BJ (cell line): ENCODE data around the gene MED13L. TPM values are rescaled to one million over a fixed set of nuclear protein-coding genes. Genes with fewer than 3 reads are reported as not detected.

ENCODE experiments used
- CTCF ChIA-PET: fragments of 350-600 bp; formaldehyde crosslinking; extraction: SDS; loops from one replicate; lab custom pipeline; 2021; ENCODE audit warnings: antibody characterized with exemption, inconsistent platforms; lab: Yijun Ruan, JAX
- POLR2A ChIA-PET: fragments of 300-600 bp; sonication (Branson Sonifier 250); formaldehyde crosslinking; extraction: SDS; loops from one replicate; lab custom pipeline; 2021; ENCODE audit warnings: antibody characterized with exemption; lab: Charles Lee
- DNase-seq: peaks from one replicate; pipeline ENCODE4 v3.0.0-alpha.2; 2011; ENCODE audit warnings: low read depth
- H3K27me3 ChIP-seq: 2 replicates; pipeline ENCODE4 v1.6.0; 2011; ENCODE audit warnings: low read length; ENCODE audit not compliant: control insufficient read depth, insufficient read depth
- H3K36me3 ChIP-seq: 2 replicates; pipeline ENCODE4 v1.5.1; 2011; ENCODE audit warnings: low read length; ENCODE audit not compliant: control insufficient read depth, insufficient read depth
- H3K4me3 ChIP-seq: 2 replicates; pipeline ENCODE4 v1.5.1; 2011; ENCODE audit warnings: low read depth, mild to moderate bottlenecking, control low read depth, low read length
- CTCF ChIP-seq: IDR thresholded peaks from 2 replicates; pipeline ENCODE4 v1.5.1; 2011; ENCODE audit warnings: low read depth, mild to moderate bottlenecking, control low read depth, inconsistent platforms, low read length, moderate library complexity; ENCODE audit not compliant: insufficient read depth
- polyA plus RNA-seq: library from polyadenylated mRNA; depleted of rRNA; stranded (reverse); fragments of >200 nt; gene quantifications from 2 replicates; pipeline ENCODE4 v1.2.3, GENCODE V29; 2011

MED13L gene
- polyA plus RNA-seq, 1 experiment: 43.7 TPM

GRCh38 chr12:115998794-115999478 lies 278.6 kb downstream of the MED13L start:
- TF ChIP-seq CTCF: no peak
- Histone ChIP-seq H3K27me3 (no peaks in the 10 kb centered on the region), H3K36me3 (peaks cover under 1% of the 10 kb centered on the region), H3K4me3 (no peak overlapping the region)
- ChIA-PET POLR2A (no interaction called here), CTCF (interaction anchor here (0.6 to 3.6 kb wide), 20 partner anchors 9 to 1469 kb away, joined by 3 to 25 read pairs (median 4); no protein-coding TSS in a partner anchor)
- DNase-seq: no peak

GRCh38 chr12:115998119-115998633 lies 279.3 kb downstream of the MED13L start:
- peak; percentile 65 for TF ChIP-seq CTCF
- H3K4me3 ChIP-seq: no peak overlapping the region
- POLR2A ChIA-PET: no interaction called here
- no peaks in the 10 kb centered on the region for H3K27me3 ChIP-seq
- CTCF ChIA-PET: interaction anchor here (0.7 to 3.6 kb wide), 26 partner anchors 9 to 711 kb away, joined by 3 to 25 read pairs (median 4); no protein-coding TSS in a partner anchor
- peaks cover 2% of the 10 kb centered on the region for H3K36me3 ChIP-seq
- peak; percentile 8 for DNase-seq

- no peak for DNase-seq
- ChIA-PET POLR2A (no interaction called here), CTCF (interaction anchor here (1.1 kb wide), 1 partner anchor 458 kb away, joined by 3 read pairs; no protein-coding TSS in a partner anchor)
- no peaks in the 10 kb centered on the region for H3K27me3 ChIP-seq
- H3K36me3 ChIP-seq: peaks cover 10% of the 10 kb centered on the region
- H3K4me3 ChIP-seq: no peak overlapping the region
- TF ChIP-seq CTCF: no peak
Observed at GRCh38 chr12:115993737-115994136, 283.8 kb downstream of the MED13L start.

- TF ChIP-seq CTCF: no peak
- ChIA-PET POLR2A (no interaction called here), CTCF (interaction anchor here (4.1 kb wide), 1 partner anchor 9 kb away, joined by 25 read pairs; no protein-coding TSS in a partner anchor)
- H3K27me3 ChIP-seq: no peaks in the 10 kb centered on the region
- peaks cover 14% of the 10 kb centered on the region for H3K36me3 ChIP-seq
- H3K4me3 ChIP-seq: no peak overlapping the region
- DNase-seq: no peak
Observed at GRCh38 chr12:115990241-115990640, 287.3 kb downstream of the MED13L start.
